Tongue (tissue), 2 donors: Measurements from ENCODE around the gene MID1IP1. TPM values are rescaled to one million over a fixed set of nuclear protein-coding genes. Genes with fewer than 3 reads are reported as not detected.

Experiments
- DNase-seq: peaks from one replicate; pipeline ENCODE4 v3.0.0-alpha.2; 2015
- total RNA-seq: library from RNA; depleted of rRNA; stranded (reverse); fragments of >200 nt; gene quantifications from one replicate; pipeline ENCODE4 v1.2.3, GENCODE V29; 2014

Gene MID1IP1, protein sequence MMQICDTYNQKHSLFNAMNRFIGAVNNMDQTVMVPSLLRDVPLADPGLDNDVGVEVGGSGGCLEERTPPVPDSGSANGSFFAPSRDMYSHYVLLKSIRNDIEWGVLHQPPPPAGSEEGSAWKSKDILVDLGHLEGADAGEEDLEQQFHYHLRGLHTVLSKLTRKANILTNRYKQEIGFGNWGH
- total RNA-seq: 23.3 TPM

DNA sequence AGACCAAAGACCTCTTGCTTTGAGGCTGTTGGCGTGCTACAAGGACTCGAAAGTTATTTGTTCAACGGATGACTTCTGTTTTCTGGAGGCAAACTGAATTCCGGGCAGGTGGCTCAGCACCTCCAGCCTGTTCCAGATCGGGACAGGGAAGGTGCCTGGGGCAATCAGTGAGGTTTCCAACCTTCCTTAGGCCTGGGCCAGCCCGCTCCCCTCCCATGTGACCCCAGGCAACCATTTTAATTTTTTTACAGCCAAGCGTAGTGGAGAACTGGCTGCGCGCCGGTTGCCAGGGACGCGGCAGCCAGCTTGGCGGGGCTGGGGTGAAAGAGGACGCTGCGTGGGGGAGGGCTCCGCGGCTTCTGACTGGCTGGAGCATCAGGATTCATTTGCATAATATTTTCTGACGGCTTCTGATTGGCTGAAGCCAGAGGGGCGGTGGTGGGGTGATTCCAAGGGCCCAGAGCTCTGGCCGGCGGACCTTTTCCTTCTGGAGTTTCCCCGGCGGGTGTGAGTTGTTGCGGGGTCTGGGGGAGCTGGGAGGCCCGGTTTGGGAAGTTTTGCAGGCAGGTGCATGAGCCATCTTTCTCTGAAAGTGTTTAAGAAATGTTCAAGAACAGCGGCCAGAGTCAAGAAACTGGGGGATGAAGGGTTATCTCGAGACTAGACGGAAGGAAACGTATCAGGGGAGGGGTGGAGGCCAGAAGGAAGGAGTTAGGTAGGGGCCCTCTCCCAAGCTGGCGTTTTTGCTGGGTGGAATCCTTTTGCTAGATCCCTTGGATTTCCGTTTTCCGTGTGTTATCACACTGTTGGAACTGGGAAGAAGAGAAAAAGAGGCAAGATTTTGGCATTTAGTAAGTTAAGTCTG is at the start of gene MID1IP1:
Gene MID1IP1, plus strand, starts transcription at position 479 of the 865 bp plus-strand sequence. CDS start 3,488 bp downstream, outside the sequence.
- DNase-seq: peak; percentile 96

DNA sequence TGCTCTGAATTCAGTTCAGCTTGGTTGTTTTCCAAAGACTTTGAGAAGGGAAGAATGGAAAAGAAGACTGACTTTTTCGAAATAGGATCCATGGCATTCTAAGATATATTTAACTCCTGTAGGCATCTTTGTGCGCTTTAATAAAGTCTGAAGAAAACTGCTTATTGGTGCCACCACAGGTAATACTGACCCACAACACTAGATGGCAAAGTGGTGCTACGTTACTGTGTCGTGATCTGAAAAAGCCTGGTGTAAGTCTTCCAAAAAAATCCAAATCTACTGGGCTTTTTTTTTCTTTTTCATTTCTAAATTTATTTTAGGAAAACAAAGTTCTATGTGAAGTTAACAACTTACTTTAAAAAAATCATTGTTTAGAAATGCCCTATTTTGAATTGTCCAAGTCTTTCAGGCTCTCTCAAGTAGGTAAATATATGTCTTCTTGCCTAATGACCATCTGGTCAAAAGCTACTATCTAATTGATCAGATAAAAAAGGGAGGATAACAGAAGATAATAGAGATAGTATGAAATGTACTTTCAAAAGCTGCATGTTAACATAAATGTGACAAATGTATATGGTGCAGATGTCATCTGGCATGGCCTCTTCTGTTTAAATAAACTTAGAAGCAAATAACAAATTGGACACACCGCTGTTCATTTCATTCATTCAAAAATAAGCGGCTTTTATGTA is 47.0 kb upstream of the MID1IP1 start:
- DNase-seq: peak; percentile 72

DNA sequence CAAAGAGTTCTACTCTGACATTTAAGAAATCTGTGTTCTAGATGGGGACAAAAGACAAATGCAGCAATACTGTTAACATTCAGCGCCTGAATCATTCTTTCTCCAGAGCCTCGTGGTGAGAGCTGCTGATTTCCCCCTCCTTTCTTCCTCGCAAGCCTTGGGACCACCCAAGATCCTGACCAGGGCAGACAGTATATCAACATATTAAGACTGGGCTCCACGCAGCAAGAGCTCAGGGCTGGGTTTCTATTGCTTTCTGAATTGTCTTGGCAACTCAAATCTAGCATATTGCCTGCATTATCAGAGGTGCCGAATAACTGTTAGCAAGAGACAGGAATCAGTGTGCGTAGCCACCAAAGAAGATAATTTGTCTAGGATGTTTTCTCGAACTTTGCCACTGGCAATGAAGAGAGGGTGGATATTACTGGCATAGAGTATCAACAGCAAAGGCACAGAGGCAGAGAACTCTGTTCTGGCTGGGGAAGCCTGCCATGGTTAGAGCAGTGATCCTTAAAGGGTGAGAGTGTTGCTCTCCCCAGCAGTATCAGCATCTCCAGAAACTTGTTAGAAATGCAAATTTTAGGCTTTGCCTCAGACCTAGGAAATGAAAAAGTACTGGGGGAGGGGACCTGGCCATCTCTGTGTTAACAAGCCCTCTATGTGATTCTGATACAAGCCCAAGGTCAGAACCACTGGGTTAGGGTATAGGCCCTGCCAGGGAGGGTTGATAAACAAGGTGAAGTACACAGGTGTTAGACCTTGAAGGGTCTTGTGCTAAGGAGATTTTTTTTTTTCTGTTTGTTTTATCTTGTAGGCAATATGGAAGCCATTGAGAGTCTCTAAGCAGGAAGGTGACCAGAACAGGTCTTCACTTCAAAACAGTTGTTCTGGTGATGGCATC is 46.2 kb upstream of the MID1IP1 start:
- peak; percentile 13 for DNase-seq

DNA sequence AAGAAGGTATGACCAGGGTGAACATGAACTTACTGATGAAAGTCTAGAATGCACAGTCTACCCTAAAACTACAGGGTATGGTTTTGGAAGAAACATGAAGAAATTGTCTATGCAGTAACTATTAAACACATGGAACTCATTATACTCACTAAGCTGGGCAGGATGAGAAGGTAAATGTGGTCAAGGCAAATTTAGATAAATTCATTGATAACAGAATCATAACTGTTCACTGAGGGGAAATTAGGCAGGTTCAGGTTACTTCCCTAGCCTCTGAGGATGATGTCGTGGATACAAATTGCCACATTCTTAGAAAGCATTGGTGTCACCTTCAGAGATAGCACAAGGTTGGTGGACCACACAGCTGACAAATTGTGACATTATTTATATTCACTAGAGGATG is 40.4 kb upstream of the MID1IP1 start:
- DNase-seq: no peak

DNA sequence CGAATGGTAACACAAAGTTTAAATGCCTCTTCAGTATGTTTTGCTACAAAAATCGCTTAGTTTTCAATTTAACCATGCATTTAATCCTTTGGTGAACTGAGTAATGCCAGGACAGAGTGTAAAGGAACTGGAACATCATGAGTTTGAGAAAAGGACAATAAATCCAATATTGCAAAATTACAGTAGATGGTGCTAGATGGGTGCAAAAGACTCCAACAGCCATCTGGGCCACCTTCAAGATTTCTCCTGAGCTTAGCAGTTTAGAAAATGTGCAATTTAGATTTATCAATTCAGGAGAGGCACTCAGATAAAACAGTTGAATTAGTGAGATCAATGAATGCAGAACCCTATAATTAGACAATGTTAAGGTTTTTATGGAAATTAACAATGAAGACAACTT is 33.2 kb upstream of the MID1IP1 start:
- peak; percentile 36 for DNase-seq

DNA sequence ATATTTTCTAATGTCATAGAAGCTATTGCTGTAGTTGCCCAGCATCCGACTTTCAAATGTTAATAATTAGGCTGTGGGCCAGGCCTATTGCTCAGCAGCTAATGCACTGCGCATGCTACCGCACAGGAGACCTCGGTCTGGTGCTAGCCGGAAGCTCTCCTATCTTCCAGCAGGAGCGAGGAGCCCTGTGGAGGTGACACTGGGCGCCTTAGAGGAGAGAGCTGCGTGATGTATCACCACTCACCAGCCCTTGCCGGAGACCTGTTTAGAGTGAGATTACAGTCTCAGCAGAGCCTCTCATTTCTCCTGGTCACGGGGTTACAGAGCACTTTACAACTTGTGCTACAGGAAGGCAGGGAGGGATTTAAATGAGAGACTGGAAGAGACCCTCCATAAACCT is 31.1 kb upstream of the MID1IP1 start:
- no peak for DNase-seq

DNA sequence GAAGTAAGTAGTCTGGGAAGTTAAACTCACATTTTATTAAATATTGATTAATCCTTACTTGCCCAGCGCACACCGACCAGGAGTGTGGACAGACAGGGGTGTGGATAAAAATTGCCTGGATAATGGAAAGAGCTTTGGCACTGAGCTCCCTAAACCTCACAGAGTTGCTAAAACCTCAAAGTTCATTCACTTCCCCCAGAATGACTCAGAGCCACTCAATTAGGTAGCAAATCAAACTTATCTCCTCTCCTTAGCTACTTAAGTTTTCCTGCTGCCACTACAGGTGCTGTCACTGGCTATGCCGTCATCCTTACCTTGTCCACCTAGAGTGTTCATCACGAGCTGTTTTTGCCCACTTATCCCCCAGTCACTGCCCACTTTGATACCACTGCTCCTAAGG is 27.0 kb upstream of the MID1IP1 start:
- DNase-seq: no peak

DNA sequence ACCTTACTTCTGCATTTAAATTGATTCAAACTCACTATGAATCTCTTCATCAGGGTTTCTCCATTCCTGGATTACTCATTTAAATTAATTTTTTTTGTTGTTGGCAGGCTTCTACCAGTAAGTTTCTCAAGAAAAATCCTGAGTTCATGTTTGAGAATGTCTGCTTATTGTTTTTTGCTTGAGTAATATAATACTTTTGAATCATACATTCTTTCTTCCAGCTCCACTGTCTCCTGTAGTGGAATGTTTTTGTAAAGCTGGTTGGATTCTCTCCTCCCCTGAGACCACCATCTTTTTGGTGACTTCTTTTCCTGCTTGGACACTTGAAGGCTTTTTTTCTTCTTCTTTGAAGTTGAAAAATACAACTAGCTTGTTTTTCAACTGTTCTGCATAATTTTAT is 4.3 kb upstream of the MID1IP1 start:
- no peak for DNase-seq

DNA sequence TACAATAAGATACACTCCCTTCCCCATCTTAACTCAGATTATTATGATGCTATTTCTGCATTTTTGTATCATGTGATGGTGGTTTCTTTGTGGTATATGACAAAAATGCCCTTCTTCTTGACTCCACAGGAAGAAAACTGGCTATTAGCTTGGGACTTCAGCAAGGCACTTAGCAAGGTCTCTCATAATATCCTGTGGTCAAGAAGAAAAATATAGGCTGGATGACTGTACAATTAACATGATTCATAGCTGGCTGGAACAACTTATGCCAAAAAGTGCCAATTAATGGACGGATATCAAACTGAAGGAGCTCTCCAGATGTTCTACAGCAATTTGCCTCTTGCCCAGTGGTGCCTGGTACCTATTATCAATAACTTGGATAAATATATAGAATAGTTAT is 2.3 kb upstream of the MID1IP1 start:
- DNase-seq: no peak

DNA sequence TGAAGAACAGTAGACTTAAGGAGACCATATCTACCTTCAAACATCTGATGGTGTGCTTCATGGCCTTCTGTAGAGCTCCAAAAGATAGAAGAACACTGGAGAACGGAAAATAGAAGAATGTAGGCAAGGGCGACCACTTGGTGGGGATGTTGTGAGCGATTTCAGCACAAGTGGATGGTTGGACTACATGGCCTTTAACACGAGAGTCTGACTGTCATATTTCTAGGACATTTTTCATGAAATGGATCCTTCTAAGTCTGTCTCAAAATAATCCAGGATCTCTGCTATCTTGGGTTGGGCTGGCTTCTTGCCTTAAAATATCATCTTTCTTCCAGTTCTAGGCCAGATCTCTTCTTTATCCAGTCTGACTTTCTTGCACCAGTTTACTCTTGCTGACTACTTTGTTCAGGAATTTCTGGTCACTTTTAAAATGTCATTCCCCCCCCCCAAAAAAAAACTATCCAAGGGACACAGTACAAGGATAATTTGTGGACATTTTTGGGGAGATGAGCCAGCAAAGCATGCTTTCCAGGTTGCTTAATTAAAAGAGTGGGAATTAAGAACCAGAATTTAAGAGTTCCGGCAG is 1.2 kb upstream of the MID1IP1 start:
- DNase-seq: peak; percentile 21

DNA sequence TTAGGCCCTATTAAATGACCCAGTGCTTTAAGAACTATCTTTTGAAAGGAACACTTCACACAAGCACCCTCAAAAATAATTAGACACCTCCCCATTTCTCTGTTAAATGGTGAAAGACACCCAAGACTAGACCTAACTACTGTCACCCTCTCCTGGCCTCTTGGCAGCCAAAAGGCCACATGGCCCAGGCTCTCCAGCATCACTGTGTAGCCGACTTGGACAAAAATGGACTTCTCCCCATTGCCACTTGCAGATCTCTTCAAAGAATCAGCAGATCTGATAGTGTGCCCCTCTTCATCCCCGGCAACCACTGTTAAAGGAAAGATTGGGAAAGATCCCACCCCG is 2.0 kb downstream of the MID1IP1 start:
- no peak for DNase-seq

DNA sequence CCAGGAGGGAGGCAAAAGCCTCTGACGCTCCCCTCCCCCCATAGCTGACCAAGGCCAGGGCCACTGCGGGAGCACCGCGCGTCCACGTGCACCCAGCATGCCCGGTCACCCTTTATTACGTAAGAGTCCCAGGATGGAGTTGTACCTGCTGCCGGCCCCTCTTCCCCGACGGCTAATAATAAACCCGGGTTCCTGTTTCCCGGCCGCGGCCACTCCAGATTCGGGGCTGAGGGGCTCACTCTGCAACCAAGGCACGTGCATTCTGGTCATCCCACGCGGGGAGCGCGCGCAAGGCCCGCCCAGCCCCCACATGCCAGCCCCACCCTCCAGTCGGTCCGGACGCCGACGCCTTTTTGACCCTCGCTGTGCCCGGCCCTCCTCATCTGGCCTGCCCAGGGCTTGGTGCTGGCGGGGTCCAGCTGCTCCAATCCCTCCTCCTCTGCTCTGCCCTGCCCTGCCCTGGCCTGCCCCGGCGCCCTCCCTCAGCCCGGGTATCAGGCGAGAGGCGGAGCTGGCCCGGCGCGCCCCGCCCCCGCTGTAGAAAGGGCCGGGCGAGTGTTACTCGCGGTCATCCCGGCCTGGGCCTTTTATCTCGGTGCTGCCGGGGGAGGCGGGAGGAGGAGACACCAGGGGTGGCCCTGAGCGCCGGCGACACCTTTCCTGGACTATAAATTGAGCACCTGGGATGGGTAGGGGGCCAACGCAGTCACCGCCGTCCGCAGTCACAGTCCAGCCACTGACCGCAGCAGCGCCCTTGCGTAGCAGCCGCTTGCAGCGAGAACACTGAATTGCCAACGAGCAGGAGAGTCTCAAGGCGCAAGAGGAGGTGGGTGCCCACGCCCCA is 2.6 kb downstream of the MID1IP1 start:
- peak; percentile 86 for DNase-seq

DNA sequence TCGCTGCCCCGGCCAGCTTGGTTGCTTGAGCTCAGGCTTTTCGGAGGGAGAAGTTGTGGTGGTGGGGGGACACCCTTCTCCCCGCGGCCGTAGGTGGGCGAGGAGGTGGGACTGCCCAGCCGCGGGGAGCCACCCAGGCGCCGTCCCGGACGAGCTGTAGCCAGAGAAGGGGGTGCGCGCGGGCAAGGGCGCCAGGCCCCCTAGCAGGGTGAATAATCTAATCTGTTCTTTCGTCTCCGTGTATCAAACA is 3.1 kb downstream of the MID1IP1 start:
- DNase-seq: no peak

DNA sequence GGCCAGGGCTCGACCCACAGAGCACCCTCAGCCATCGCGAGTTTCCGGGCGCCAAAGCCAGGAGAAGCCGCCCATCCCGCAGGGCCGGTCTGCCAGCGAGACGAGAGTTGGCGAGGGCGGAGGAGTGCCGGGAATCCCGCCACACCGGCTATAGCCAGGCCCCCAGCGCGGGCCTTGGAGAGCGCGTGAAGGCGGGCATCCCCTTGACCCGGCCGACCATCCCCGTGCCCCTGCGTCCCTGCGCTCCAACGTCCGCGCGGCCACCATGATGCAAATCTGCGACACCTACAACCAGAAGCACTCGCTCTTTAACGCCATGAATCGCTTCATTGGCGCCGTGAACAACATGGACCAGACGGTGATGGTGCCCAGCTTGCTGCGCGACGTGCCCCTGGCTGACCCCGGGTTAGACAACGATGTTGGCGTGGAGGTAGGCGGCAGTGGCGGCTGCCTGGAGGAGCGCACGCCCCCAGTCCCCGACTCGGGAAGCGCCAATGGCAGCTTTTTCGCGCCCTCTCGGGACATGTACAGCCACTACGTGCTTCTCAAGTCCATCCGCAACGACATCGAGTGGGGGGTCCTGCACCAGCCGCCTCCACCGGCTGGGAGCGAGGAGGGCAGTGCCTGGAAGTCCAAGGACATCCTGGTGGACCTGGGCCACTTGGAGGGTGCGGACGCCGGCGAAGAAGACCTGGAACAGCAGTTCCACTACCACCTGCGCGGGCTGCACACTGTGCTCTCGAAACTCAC is 3.6 kb downstream of the MID1IP1 start:
- DNase-seq: peak; percentile 29

DNA sequence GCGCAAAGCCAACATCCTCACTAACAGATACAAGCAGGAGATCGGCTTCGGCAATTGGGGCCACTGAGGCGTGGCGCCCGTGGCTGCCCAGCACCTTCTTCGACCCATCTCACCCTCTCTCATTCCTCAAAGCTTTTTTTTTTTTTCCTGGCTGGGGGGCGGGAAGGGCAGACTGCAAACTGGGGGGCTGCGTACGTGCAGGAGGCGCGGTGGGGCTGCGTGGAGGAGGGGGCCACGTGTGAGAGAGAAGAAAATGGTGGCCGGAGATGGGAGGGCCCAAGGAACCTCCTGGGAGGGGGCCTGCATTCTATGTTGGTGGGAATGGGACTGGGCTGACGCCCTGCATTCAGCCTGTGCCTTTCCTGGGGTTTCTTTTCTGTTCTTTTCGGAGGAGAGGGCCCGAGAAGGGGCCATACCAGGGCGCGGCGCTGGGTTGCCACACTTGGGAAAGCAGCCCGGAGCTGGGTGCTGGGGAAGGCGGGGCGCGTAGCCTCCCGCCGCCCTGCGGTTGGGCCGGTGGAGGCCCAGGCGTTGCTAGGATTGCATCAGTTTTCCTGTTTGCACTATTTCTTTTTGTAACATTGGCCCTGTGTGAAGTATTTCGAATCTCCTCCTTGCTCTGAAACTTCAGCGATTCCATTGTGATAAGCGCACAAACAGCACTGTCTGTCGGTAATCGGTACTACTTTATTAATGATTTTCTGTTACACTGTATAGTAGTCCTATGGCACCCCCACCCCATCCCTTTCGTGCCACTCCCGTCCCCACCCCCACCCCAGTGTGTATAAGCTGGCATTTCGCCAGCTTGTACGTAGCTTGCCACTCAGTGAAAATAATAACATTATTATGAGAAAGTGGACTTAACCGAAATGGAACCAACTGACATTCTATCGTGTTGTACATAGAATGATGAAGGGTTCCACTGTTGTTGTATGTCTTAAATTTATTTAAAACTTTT is 4.5 kb downstream of the MID1IP1 start:
- DNase-seq: peak; percentile 62

DNA sequence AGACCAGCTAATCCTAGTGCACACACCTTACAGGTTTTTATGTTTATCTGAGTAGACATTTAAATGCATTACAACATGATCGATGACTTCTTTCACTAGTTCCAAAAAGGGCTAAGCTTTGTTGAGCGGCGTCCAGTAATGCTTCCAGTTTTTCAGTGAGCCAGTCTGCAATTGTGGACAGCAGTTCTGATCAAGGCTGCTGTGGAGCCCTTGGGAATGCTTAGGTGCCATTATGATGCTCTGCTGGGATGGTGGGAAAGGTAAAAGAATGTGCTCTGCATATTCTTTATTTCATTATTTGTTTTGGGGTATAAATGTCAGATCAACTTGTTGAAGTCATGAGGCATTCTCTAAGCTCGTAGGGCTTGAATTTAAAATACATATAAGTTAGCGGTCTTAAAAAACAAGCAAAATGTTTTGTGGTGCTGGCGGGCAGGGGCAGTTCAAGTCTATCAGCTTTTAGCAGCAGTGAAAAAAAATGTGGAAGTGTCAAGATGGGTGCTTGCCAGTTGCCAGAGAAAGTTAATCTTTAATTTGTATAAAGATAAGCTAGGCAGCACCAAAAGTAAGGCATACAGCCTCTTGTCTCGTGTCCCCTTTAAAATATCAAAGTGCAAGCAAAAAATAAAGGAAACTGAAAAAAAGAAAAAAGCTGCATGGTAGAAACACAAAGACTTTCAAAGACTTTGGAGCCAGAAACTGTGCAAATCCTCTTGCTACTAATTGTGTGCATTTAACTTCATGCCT is 5.8 kb downstream of the MID1IP1 start:
- DNase-seq: no peak

DNA sequence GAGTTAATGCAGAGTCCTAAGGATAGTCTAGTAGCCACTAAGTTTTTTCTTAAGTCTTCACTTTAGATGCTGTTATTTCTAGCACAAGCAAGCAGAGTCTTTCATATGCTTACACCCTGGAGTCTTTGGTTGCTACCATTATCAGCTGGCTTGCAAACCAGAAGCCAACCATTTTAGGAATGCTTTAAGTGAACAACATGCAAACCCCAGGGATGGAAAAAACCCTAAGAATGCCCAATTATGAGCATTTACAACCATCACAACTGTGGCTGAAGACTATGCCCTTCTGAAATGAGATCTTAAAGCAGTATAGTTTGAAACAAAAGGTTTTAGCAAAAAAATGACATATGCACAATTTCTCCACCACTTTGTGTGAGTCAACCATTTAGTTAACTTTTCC is 6.6 kb downstream of the MID1IP1 start:
- DNase-seq: no peak

DNA sequence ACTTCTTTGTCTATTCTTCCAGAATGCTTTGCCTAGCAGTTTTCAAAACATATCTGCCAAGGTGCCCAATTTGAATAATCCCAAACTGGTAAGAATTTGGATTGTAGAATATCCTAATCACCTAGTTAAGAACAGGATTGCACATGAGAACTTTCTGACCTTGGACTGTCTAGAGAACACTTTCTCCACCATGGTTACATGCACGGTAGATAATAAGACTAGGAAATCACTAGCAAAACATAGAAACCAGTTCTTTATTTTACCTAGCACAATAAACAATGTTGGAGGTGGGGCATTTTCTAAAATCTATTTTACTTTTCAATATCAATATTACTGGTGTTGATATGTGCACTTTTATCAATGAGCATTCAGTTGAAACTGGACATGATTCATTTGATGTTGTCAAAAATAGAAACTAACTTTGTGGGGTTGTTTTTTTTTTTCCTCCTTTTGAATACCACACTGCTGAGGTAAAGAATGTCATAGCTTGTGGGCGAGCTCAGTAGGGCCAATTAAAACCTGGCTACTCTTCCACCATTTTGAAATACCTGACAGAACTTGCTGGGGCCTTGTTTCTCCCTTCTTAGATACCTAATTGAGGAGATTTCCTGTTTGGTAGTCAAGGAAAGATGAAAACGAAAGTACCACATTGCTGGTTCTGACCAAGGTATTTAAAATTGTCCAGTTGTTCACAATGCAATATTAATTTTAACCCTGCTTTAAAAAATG is 10.4 kb downstream of the MID1IP1 start:
- DNase-seq: no peak
